Central memory CD8-positive, alpha-beta T cell (primary cell): Measurements from ENCODE around the gene MID1.

Source experiments
- ATAC-seq: fragments of 150-1000 bp; cut with Tn5 transposase; replicated peaks from 2 replicates; pipeline ENCODE4 v1.10.0; 2022; ENCODE audit warnings: mild to moderate bottlenecking, moderate FRiP score, moderate number of reproducible peaks; ENCODE audit not compliant: poor library complexity, severe bottlenecking; ENCODE audit errors: extremely low read depth
- DNase-seq, 2 donors: peaks; one replicate each; pipeline ENCODE4 v3.0.0; 2021; ENCODE audit warnings: low spot score in 2 of 2
- H3K27ac Mint-ChIP-seq: one replicate; pipeline ENCODE4 v1.8.0; 2022; ENCODE audit warnings: low read depth, mild to moderate bottlenecking, moderate library complexity, mixed read lengths
- H3K27me3 Mint-ChIP-seq: one replicate; pipeline ENCODE4 v1.8.0; 2022; ENCODE audit warnings: mixed read lengths
- H3K36me3 Mint-ChIP-seq: one replicate; pipeline ENCODE4 v1.8.0; 2022; ENCODE audit warnings: mild to moderate bottlenecking, moderate library complexity, mixed read lengths; ENCODE audit not compliant: insufficient read depth
- H3K4me1 Mint-ChIP-seq: one replicate; pipeline ENCODE4 v1.8.0; 2022; ENCODE audit warnings: mixed read lengths
- H3K4me3 Mint-ChIP-seq: one replicate; pipeline ENCODE4 v1.8.0; 2022; ENCODE audit warnings: mild to moderate bottlenecking, moderate library complexity, mixed read lengths
- H3K9me3 Mint-ChIP-seq: one replicate; pipeline ENCODE4 v1.8.0; 2022; ENCODE audit warnings: mixed read lengths

The MID1 gene

GRCh38 chrX:10633722-10634121 lies 13.3 kb upstream of the MID1 start:
- Mint-ChIP-seq H3K36me3 (no peaks in the 10 kb centered on the region), H3K4me3 (no peak overlapping the region), H3K4me1 (no peaks in the 10 kb centered on the region), H3K9me3 (no peaks in the 10 kb centered on the region), H3K27me3 (no peaks in the 10 kb centered on the region), H3K27ac (no peak overlapping the region)
- ATAC-seq (no peak), DNase-seq (no peak)

- ATAC-seq: no peak
- no peak for DNase-seq
- H3K4me3 Mint-ChIP-seq: no peak overlapping the region
- H3K36me3 Mint-ChIP-seq: no peaks in the 10 kb centered on the region
- H3K27me3 Mint-ChIP-seq: no peaks in the 10 kb centered on the region
- H3K4me1 Mint-ChIP-seq: no peaks in the 10 kb centered on the region
- H3K9me3 Mint-ChIP-seq: no peaks in the 10 kb centered on the region
- H3K27ac Mint-ChIP-seq: no peak overlapping the region
Measured at GRCh38 chrX:10631416-10632145, 11.2 kb upstream of the MID1 start.

- Mint-ChIP-seq H3K27ac (no peak overlapping the region), H3K9me3 (no peaks in the 10 kb centered on the region), H3K4me1 (no peaks in the 10 kb centered on the region), H3K36me3 (no peaks in the 10 kb centered on the region), H3K27me3 (no peaks in the 10 kb centered on the region), H3K4me3 (no peak overlapping the region)
- DNase-seq: no peak
- ATAC-seq: no peak
Measured at GRCh38 chrX:10630320-10630719, 9.9 kb upstream of the MID1 start.

GRCh38 chrX:10629905-10630304 lies 9.5 kb upstream of the MID1 start:
- no peak for DNase-seq
- H3K4me1 Mint-ChIP-seq: no peaks in the 10 kb centered on the region
- ATAC-seq: no peak
- H3K9me3 Mint-ChIP-seq: no peaks in the 10 kb centered on the region
- no peak overlapping the region for H3K4me3 Mint-ChIP-seq
- no peaks in the 10 kb centered on the region for H3K27me3 Mint-ChIP-seq
- no peaks in the 10 kb centered on the region for H3K36me3 Mint-ChIP-seq
- no peak overlapping the region for H3K27ac Mint-ChIP-seq

GRCh38 chrX:10628906-10629305 lies 8.5 kb upstream of the MID1 start:
- ATAC-seq: no peak
- Mint-ChIP-seq H3K36me3 (no peaks in the 10 kb centered on the region), H3K27ac (no peak overlapping the region), H3K4me1 (no peaks in the 10 kb centered on the region), H3K9me3 (no peaks in the 10 kb centered on the region), H3K4me3 (no peak overlapping the region), H3K27me3 (no peaks in the 10 kb centered on the region)
- DNase-seq: no peak

- DNase-seq (no peak), ATAC-seq (no peak)
- Mint-ChIP-seq H3K4me1 (no peaks in the 10 kb centered on the region), H3K27ac (no peak overlapping the region), H3K36me3 (no peaks in the 10 kb centered on the region), H3K27me3 (peaks cover 28% of the 10 kb centered on the region), H3K4me3 (no peak overlapping the region), H3K9me3 (no peaks in the 10 kb centered on the region)
Measured at GRCh38 chrX:10622197-10622596, 1.8 kb upstream of the MID1 start.

GRCh38 chrX:10619425-10620046 lies 849 bp downstream of the MID1 start:
- peak overlapping the region; percentile 43 for H3K4me3 Mint-ChIP-seq
- DNase-seq (no peak), ATAC-seq (no peak)
- H3K27ac Mint-ChIP-seq: no peak overlapping the region
- H3K9me3 Mint-ChIP-seq: no peaks in the 10 kb centered on the region
- no peaks in the 10 kb centered on the region for H3K36me3 Mint-ChIP-seq
- no peaks in the 10 kb centered on the region for H3K4me1 Mint-ChIP-seq
- H3K27me3 Mint-ChIP-seq: peaks cover 37% of the 10 kb centered on the region

- no peak overlapping the region for H3K27ac Mint-ChIP-seq
- H3K9me3 Mint-ChIP-seq: no peaks in the 10 kb centered on the region
- no peaks in the 10 kb centered on the region for H3K36me3 Mint-ChIP-seq
- H3K27me3 Mint-ChIP-seq: peaks cover 37% of the 10 kb centered on the region
- no peak for ATAC-seq
- H3K4me1 Mint-ChIP-seq: no peaks in the 10 kb centered on the region
- no peak for DNase-seq
- no peak overlapping the region for H3K4me3 Mint-ChIP-seq
Measured at GRCh38 chrX:10618961-10619360, 1.4 kb downstream of the MID1 start.

- Mint-ChIP-seq H3K4me1 (no peaks in the 10 kb centered on the region), H3K4me3 (no peak overlapping the region), H3K27ac (no peak overlapping the region), H3K36me3 (no peaks in the 10 kb centered on the region), H3K9me3 (no peaks in the 10 kb centered on the region), H3K27me3 (peaks cover 37% of the 10 kb centered on the region)
- ATAC-seq: no peak
- no peak for DNase-seq
Measured at GRCh38 chrX:10617999-10618351, 2.4 kb downstream of the MID1 start.

- Mint-ChIP-seq H3K36me3 (no peaks in the 10 kb centered on the region), H3K27ac (no peak overlapping the region), H3K4me3 (no peak overlapping the region), H3K9me3 (no peaks in the 10 kb centered on the region), H3K4me1 (no peaks in the 10 kb centered on the region), H3K27me3 (peaks cover 34% of the 10 kb centered on the region)
- DNase-seq: no peak
- no peak for ATAC-seq
Measured at GRCh38 chrX:10617186-10617998, 3.0 kb downstream of the MID1 start.

GRCh38 chrX:10615931-10616774 lies 4.2 kb downstream of the MID1 start:
- peaks cover 28% of the 10 kb centered on the region for H3K27me3 Mint-ChIP-seq
- H3K4me3 Mint-ChIP-seq: no peak overlapping the region
- H3K4me1 Mint-ChIP-seq: no peaks in the 10 kb centered on the region
- DNase-seq: no peak
- H3K36me3 Mint-ChIP-seq: no peaks in the 10 kb centered on the region
- no peaks in the 10 kb centered on the region for H3K9me3 Mint-ChIP-seq
- H3K27ac Mint-ChIP-seq: no peak overlapping the region
- ATAC-seq: no peak

- H3K36me3 Mint-ChIP-seq: no peaks in the 10 kb centered on the region
- H3K27ac Mint-ChIP-seq: no peak overlapping the region
- H3K27me3 Mint-ChIP-seq: peaks cover 9% of the 10 kb centered on the region
- no peaks in the 10 kb centered on the region for H3K9me3 Mint-ChIP-seq
- H3K4me1 Mint-ChIP-seq: no peaks in the 10 kb centered on the region
- no peak for DNase-seq
- H3K4me3 Mint-ChIP-seq: no peak overlapping the region
- ATAC-seq: no peak
Measured at GRCh38 chrX:10612215-10612614, 8.2 kb downstream of the MID1 start.
